SHP77 (cell line): Measurements from ENCODE around the gene FAM47E.
A peak's percentile ranks its signal among the peaks of the same experiment; 100 is the strongest.
"Not testable (repeated sequence)": the region's sequence is repeated elsewhere in the genome, so short reads cannot be mapped to it uniquely, and the experiment has no call there.

Experiments
- DNase-seq, 2 experiments: peaks; one replicate each; lab custom pipeline; 2025; lab: John Stamatoyannopoulos, UW

The FAM47E gene

GRCh38 chr4:76226418-76226817, 25.1 kb upstream of the FAM47E start:
- DNase-seq: no peak

- DNase-seq: no peak
These were observed 18.8 kb upstream of the FAM47E start for GRCh38 chr4:76232681-76233080.

DNA sequence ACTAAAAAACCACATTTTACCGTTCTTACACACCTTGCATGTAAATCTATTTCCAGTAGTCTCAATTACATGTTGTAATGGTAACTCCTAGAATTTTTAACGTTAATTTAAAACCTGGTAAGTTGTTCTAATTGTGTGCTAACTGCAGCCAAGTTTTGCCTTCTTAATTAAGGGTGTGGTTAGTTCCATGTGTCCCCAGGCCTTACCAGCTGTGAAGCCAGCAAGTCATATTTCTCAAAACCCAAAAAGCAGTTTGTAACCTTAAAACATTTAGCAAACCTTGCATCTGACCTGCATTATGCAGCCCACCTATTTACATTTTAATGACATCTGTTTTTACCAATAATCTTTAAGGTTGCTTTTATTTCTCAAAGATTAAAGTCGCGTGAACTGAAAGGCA, 18.4 kb upstream of the FAM47E start:
- DNase-seq: no peak

GRCh38 chr4:76233529-76233928, 18.0 kb upstream of the FAM47E start:
- no peak for DNase-seq

- DNase-seq: no peak
These were observed 17.4 kb upstream of the FAM47E start for GRCh38 chr4:76233967-76234678.

DNA sequence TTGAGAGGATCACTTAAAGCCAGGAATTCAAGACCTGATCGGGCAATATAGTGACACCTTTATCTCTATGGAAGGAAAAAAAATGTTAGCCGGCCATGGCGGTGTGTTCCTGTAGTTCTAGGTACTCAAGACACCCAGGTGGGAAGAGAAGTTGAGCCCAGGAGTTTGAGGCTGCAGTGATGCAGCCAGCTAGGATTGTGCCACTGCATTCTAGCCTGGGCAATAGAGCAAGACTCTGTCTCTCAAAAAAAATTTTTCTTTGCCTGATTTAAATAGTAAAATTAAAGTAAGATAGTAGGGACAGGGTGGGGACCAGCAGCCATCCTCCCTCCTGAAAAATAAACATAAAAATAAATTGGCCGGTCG, 16.9 kb upstream of the FAM47E start:
- DNase-seq: no peak

DNA sequence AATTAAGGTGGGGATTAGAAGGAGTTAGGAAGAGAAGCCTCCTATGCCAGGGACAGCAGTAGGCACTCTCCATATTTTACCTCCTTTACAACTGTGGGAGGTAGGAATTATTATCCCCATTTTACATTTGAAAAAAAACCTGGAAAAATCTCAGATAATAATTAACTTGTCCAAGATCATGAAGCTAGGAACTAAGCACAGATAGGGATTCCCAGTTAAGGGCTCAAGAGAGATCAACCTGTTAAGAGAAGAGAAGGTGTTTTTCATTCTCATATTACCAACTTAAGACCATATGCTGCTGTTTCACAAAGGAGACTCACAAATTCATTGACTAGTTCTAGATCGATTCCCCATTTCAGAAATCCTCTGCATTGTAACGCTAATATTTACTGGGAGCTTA, 16.1 kb upstream of the FAM47E start:
- no peak for DNase-seq

GRCh38 chr4:76235915-76236314, 15.6 kb upstream of the FAM47E start:
- DNase-seq: no peak

GRCh38 chr4:76238236-76238635, 13.3 kb upstream of the FAM47E start:
- DNase-seq: no peak

- DNase-seq: no peak
These were observed 12.8 kb upstream of the FAM47E start for GRCh38 chr4:76238701-76239100.

GRCh38 chr4:76240236-76240635, 11.3 kb upstream of the FAM47E start:
- DNase-seq: no peak

GRCh38 chr4:76243877-76244276, 7.6 kb upstream of the FAM47E start:
- DNase-seq: not testable (repeated sequence)

DNA sequence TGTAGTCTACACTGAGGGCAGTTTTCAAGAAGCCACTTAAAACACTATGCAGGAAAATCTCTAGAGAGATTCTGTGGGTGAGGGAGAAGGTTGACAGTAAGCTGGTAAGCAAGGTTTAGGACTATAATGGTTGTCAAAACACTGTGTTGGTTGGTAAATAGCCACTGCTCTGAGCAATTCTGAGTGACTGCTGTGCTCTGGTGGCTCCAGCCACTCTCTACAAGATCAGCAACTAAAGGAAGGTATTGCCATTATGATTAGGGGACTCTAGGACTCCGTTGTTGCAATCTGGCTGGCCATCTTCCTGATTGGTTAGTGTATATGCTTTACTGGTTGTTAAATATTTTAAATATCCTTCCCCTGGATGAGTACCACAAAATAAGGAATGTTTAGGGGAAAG, 5.5 kb upstream of the FAM47E start:
- DNase-seq: no peak

- DNase-seq: no peak
These were observed 4.7 kb upstream of the FAM47E start for GRCh38 chr4:76246852-76247251.

- DNase-seq: peak; percentile 14 to 31
These were observed 559 bp upstream of the FAM47E start for GRCh38 chr4:76250962-76251361.

- DNase-seq: no peak
These were observed 741 bp downstream of the FAM47E start for GRCh38 chr4:76252271-76252653.

- DNase-seq: no peak
These were observed 2.0 kb downstream of the FAM47E start for GRCh38 chr4:76253511-76253910.

DNA sequence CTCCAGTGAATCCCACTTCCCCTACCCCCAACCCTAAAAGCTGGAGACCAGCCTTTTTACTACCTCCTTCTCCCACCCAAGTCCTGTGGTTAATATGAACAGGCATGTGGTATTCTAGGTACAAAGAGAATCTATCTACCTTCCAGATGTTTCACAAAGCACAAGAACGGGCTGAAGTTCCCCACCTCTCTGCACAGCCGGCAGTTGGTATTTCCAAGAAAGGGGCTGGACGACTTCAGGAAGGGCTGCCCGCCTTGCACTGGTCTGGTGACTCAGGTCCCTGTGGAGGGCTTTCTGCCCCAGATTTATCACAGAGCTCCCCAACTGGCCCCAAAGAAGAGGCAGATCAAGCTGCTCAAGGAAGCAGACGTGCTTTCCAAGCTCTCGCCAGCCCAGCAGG, 4.5 kb downstream of the FAM47E start:
- no peak for DNase-seq

DNA sequence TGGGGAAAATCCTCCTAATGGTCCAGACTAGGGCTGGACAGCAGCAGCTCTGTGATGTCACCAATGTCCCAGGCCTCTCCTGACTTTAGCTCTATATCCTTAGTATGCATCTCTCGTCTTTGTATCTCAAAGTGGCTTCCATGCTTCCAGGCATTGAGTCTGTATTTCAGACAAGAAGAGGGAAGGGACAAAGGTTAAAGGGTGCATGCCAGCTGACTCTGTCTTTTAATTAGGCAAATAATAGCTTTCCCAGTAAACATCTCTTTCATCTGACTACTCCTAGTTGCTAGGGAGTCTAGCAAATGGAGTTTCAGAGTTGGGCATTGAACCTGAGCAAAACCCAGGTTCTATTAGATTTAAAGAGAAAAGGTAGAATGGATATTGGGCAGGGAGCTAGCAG, 5.4 kb downstream of the FAM47E start:
- DNase-seq: no peak

DNA sequence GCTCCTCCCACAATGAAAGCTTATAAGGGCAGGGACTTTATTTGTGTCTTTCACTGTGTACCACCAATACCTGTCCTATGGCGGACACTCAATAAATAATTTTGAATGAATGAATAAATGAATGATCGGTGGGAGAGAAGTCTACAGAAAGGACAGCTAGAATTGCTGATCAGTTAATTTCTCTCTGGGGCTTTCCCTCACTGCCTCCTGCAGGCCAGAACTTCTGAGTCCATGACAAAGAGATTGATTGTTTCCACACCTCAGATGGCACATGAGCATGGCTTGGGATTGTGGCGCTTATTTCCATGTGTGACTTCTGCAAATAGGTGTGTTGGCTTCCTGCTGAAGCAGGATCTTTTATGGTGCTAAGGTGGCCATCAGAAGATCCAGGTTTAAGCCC, 6.3 kb downstream of the FAM47E start:
- DNase-seq: no peak

DNA sequence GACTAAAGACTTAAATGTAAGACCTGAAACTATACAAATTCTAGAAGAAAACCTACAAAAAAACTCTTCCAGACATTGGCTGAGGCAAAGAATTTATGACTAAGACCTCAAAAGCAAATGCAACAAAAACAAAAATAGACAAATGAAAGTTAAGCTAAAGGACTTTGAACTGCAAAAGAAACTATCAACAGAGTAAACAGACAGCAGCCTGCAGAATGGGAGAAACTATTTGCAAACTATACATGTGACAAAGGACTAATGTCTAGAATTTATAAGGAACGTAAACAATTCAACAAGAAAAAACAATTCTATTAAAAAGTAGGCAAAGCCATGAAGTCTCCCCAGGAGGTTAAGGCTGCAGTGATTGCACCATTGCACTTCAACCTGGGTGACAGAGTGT, 9.1 kb downstream of the FAM47E start:
- DNase-seq: no peak

DNA sequence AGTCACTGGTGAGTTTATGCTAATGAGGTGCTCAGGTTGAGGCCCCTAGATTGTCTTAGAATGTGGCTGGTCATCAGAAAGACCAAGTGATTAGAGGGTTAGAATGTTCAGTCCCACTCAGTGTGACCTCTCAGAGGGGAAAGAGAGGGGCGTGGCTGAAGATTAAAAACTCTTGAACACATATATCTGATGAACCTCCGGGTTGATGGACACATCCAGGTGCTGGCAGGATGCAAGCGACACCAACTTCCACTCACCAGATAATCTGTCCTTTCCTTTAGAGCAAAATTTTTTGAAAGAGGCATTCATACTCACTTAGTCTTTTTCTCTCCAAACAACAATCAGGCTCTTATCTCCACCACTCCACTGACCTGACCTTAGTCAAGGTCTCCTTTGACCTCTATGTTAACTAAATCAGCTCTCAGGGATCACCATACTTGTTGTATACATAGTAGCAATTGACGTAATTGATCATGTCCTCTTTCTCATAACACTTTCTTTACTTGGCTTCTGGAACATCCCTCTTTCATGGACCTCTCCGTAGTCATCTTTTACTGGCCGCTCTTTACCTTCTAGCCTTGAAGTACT, 14.2 kb downstream of the FAM47E start:
- no peak for DNase-seq

- no peak for DNase-seq
These were observed 15.1 kb downstream of the FAM47E start for GRCh38 chr4:76266627-76267026.

DNA sequence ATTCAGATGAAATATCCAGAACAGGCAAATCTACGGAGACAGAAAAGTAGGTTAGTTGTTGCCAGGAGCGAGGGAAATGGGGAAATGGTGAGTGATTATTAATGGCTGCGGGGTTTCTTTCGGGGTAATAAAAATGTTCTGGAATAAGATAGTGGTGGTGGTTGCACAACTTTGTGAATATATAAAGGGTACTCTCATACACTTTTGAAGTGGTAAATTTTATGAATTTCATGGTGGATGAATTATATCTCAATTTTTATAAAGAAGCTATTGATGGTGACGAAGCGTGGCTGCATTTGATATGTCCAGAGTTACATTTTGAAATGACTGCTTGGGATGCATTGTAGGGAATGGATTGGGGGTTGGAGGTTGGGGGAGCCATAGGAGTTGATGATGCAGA, 16.3 kb downstream of the FAM47E start:
- DNase-seq: no peak
